Measurements from ENCODE around the gene ITGA11.

Gene ITGA11

DNA sequence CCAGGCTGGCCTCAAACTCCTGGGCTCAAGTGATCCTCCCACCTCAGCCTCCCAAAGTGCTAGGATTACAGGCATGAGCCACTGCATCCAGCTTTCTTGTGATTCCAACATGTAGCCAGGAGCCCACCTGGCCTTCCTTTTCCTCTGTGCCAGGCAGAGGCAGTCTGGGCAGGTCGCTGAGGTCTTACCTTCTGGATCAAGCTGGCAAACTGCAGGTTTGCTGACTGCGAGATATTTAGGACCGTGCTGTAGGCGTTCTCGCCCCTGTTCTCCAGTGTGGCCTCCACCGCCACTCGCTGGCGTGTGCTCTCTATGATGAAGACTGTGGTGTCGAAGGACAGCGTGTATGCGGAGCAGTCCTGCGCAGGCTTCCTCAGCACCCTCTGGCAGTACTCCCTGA, 112.0 kb downstream of the ITGA11 start:
- FAIRE-seq (no peak), DNase-seq (ENCODE audit: insufficient read length, low spot score) (no peak)
- TF ChIP-seq TAF1 (IDR thresholded peaks at IDR 0.05; ENCODE audit: low read depth, low read length) = no peak
- TF ChIP-seq PAX5 (IDR thresholded peaks at IDR 0.05; ENCODE audit: insufficient read depth, low read length, severe bottlenecking) = no peak
- TF ChIP-seq POLR2A (IDR thresholded peaks at IDR 0.05; ENCODE audit: low read depth, low read length) = no peak
- no peak for TF ChIP-seq POLR2AphosphoS5 (IDR thresholded peaks at IDR 0.05; ENCODE audit: low read depth, low read length)
- TF ChIP-seq POU2F2 (IDR thresholded peaks at IDR 0.05; ENCODE audit: low read depth, low read length) = no peak
- TF ChIP-seq SPI1 (IDR thresholded peaks at IDR 0.05; ENCODE audit: low read depth, low read length) = no peak

DNA sequence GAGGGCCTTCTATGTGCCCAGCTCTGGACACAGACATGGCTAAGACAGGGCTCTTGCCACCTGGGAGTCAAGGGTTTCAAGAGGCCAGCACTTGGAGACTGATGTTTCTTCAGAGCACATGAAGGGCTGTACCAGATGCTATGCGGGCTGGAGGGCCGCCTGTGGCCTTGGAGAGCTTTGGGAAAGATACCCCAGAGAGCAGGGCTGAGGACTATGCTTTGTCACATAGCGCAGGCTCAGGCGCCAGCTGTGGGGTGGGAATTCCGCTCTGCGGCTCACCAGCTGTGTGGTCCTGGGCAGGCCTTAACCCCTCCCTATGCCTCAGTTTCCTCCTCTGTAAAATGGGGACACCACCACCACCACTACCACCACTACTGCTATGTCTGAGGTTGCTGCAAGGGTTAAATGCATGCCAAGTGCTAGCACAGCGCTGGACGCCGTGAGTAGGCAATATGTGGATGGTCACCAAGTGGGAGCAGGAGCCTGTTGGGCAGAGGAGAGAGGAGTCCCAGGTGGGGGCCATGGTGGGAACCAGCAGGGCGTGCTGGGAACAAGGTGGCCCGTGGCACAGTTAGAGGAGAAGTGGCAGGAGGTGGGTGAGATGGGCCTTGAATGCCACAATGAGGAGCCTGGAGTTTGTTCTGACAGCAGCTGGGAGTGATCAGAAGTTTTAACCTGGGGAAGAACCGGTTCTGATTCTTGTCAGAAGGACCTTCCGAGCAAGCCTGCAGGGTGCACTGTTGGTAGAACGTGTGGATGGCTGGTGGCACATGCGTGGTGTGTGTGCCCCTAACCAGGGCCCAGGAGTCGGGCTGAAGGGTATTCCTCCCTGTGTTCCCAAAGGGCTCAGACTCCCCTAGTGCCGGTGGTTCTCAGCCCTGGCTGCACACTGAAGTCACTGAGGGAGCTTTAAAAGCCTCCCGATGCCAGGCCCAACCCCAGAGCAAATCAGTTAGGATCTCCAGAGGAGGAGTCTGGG, 112.7 kb downstream of the ITGA11 start:
- TF ChIP-seq SPI1 (IDR thresholded peaks at IDR 0.05; ENCODE audit: low read depth, low read length) (no peak), TAF1 (IDR thresholded peaks at IDR 0.05; ENCODE audit: low read depth, low read length) (no peak)
- FAIRE-seq = no peak
- no peak for DNase-seq (ENCODE audit: insufficient read length, low spot score)

DNA sequence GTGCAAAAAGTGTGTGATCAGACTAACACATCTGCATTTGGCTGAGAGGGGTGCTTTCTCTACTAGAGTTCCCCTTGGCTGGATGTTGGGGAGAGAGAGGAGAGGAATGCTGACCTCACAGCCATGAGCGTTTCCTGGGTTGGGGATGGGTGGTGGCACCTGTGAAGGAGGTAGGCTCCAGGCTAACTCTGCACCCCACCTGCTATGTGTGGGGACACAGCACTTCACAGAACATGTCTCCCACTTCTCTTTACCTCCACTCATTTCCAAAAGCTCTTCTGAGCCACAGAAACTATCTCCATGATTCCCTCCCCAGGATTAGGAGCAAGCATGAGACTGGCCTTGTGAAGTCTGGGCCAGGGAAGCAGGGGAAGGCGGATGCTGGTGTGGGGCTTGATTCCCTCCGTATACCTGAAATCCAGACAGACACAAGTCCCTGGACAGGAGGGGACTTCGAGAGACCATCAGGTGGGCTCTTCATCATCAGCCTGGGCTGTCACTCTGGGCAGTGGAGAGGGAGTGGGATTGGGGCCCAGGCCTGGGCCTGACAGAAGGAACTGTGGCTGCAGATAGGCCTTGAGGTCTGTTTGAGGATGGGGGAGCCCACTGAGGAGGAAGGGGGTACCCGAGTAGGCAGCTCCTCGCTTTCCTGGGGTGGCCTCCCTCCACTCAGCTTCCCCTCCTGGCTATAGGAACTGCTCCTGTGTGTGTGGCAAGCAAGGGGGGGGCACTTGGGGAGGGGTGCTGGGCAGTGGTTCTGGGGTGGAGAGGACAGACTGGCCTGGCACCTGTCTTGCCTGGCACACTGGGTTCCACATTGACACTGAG, 113.7 kb downstream of the ITGA11 start:
- FAIRE-seq = no peak
- TF ChIP-seq POLR2AphosphoS5 (IDR thresholded peaks at IDR 0.05; ENCODE audit: low read depth, low read length) (no peak), TAF1 (IDR thresholded peaks at IDR 0.05; ENCODE audit: low read depth, low read length) (no peak), POU2F2 (IDR thresholded peaks at IDR 0.05; ENCODE audit: low read depth, low read length) (no peak), SPI1 (IDR thresholded peaks at IDR 0.05; ENCODE audit: low read depth, low read length) (no peak)
- DNase-seq (ENCODE audit: insufficient read length, low spot score) = no peak

DNA sequence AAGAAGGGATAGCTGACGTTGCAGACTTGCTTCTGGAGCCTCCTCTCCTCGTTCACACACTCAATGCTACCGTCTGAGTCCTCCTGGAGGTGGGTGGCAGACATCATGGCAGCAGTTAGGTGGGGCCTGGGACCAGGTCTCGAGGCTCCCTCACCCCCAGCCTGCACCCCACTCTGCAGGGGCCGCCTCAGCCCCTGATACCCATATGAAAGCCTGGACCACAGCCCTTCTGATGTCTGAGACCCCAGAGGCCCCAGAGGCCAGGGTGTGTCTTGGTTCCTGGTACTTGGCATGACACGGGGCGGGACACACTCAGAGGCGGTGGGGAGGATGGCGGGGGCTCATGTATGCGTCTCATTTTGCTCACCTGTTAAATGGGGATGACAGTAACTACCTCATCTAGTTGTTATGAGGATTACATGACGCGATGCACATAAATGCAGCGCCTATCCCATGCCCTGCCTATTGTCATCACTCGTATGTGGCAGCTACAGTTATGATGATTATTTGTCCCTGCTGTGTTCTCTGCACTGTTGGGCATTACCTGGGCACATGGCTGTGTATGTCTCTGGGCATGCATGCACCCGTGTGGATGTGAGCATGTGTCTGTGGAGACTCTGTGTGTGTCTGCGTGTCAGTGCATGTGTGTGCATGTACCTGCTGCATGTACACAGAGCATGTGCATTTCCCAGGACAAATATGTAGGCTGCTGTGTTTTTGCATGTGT, 114.5 kb downstream of the ITGA11 start:
- FAIRE-seq (no peak), DNase-seq (ENCODE audit: insufficient read length, low spot score) (no peak)
- TF ChIP-seq POLR2A (IDR thresholded peaks at IDR 0.05; ENCODE audit: low read depth, low read length) = no peak
- TF ChIP-seq SPI1 (IDR thresholded peaks at IDR 0.05; ENCODE audit: low read depth, low read length) = no peak
- no peak for TF ChIP-seq POLR2AphosphoS5 (IDR thresholded peaks at IDR 0.05; ENCODE audit: low read depth, low read length)
- no peak for TF ChIP-seq TAF1 (IDR thresholded peaks at IDR 0.05; ENCODE audit: low read depth, low read length)
- no peak for TF ChIP-seq POU2F2 (IDR thresholded peaks at IDR 0.05; ENCODE audit: low read depth, low read length)
- no peak for TF ChIP-seq PAX5 (IDR thresholded peaks at IDR 0.05; ENCODE audit: insufficient read depth, low read length, severe bottlenecking)

DNA sequence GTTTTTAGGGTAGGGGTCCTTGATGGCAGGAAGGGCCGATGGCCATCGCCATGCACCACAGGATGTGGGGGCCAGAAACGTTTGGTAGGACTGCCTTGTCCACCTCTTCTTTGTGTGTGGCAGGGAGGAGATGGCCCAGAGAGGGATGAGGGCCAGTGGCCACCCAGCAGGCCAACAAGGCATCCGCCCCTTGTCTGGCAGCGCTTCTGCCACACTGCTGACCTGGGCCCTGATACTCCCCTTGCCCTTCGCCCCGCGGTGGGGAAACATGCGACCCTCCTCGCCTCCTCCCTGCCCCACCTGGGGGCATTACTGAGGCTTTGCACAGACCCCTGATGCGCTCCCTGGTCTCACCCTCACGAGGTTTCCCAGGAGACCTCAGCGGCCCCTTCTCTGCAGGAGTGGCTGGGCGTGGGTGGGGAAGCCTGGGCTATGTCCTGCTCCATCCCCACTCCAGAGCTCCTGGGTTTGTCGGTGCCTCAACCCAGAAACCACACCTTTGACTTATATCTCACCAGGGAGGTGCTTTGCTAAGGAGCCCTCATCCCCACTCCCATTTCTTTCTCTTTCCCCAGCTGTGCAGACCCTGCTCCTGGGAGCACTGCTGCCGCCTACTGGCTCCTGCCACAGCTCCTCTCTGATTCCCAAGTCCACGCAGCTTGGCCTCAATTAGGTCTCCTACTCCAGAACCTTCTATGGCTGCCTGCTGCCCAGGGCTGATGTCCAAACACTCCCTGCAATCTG, 115.7 kb downstream of the ITGA11 start:
- FAIRE-seq = no peak
- no peak for TF ChIP-seq TAF1 (IDR thresholded peaks at IDR 0.05; ENCODE audit: low read depth, low read length)

DNA sequence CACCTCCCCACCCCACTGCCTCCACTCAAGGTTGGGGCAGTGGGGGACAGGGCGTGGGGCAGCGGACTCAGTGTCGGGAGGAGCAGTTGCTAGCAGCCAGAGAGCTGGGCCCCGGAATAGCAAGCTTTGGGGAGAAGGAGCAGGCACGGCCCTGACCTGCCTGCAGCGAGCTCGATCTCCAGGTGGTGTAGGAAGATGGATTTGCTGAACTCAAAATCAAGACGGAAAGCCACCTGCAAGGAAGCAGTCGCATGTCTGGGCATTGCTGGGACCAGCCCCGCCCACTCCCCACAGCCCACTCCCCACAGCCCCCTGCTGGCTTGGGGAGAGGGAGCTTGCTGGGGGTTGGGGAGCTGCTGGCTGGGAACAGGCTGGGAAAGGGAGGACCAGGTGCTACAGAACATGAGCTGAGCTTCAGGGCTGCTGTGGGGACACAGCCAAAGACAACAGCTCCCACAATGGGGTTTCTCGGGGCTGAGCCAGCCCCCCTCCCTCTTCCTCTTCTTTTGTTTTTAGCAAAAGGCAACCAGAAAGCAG, 116.4 kb downstream of the ITGA11 start:
- TF ChIP-seq PAX5 (IDR thresholded peaks at IDR 0.05; ENCODE audit: insufficient read depth, low read length, severe bottlenecking) = no peak
- no peak for TF ChIP-seq TAF1 (IDR thresholded peaks at IDR 0.05; ENCODE audit: low read depth, low read length)
- no peak for TF ChIP-seq POLR2AphosphoS5 (IDR thresholded peaks at IDR 0.05; ENCODE audit: low read depth, low read length)
- no peak for TF ChIP-seq SPI1 (IDR thresholded peaks at IDR 0.05; ENCODE audit: low read depth, low read length)
- FAIRE-seq (no peak), DNase-seq (ENCODE audit: insufficient read length, low spot score) (no peak)

More for the DNA sequence above, 115.7 kb downstream of the ITGA11 start:
- DNase-seq (ENCODE audit: insufficient read length, low spot score) = no peak

DNA sequence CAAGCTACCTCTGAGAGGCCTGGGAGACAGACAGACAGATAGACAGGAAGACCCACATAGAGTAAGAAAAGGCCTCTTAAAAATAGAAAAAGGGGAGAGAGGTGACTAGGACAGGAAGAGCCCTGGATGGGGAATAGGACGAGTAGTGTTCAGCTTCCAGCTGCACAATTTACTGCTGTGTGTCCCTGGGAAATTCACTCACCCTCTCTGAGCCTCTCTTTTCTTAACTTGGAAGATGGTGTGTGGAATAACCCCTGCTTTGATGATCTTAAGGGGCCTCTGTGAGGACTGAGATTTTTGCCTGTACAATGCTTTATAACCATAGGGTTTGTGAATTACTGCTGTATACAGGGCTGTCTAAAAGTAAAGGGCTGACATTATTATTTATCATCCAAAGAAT, 116.9 kb downstream of the ITGA11 start:
- DNase-seq (ENCODE audit: insufficient read length, low spot score) (no peak), FAIRE-seq (no peak)
- TF ChIP-seq PAX5 (IDR thresholded peaks at IDR 0.05; ENCODE audit: insufficient read depth, low read length, severe bottlenecking) (no peak), POU2F2 (IDR thresholded peaks at IDR 0.05; ENCODE audit: low read depth, low read length) (no peak), SPI1 (IDR thresholded peaks at IDR 0.05; ENCODE audit: low read depth, low read length) (no peak), TAF1 (IDR thresholded peaks at IDR 0.05; ENCODE audit: low read depth, low read length) (no peak), POLR2A (IDR thresholded peaks at IDR 0.05; ENCODE audit: low read depth, low read length) (no peak), POLR2AphosphoS5 (IDR thresholded peaks at IDR 0.05; ENCODE audit: low read depth, low read length) (no peak)

DNA sequence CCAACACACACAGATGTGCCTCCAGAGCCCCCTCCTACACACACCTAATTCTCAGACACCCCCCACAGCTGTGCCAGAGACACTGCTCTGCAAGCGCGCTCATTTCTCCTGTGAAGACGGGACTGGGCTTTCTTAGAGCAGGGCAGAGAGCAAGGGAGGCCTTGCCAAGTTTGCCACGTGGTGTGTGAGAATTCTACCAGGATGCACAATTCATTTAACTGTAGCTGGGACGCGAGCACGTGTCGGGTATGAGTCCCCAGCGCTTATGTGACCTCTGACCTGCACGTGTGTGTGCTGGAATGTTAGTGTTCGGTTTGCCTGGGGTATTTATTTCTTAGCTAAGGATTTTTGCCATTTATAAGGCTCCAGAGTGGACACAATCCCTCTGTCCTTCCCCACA, 117.4 kb downstream of the ITGA11 start:
- TF ChIP-seq POU2F2 (IDR thresholded peaks at IDR 0.05; ENCODE audit: low read depth, low read length) (no peak), PAX5 (IDR thresholded peaks at IDR 0.05; ENCODE audit: insufficient read depth, low read length, severe bottlenecking) (no peak), POLR2A (IDR thresholded peaks at IDR 0.05; ENCODE audit: low read depth, low read length) (no peak), SPI1 (IDR thresholded peaks at IDR 0.05; ENCODE audit: low read depth, low read length) (no peak), TAF1 (IDR thresholded peaks at IDR 0.05; ENCODE audit: low read depth, low read length) (no peak), POLR2AphosphoS5 (IDR thresholded peaks at IDR 0.05; ENCODE audit: low read depth, low read length) (no peak)
- DNase-seq (ENCODE audit: insufficient read length, low spot score) (no peak), FAIRE-seq (no peak)

Measured in GM12891 (cell line).